GM12878 (cell line): Measurements from ENCODE around the gene KRTAP5-3.

ENCODE experiments used
- ATF7 ChIP-seq: fragments of 450-650 bp; IDR thresholded peaks from 2 replicates; pipeline ENCODE4 v1.6.1; 2016; ENCODE audit warnings: low read depth, mild to moderate bottlenecking
- CTCF ChIP-seq, 3 experiments: IDR thresholded peaks in 2 of 3; conservative IDR thresholded peaks in 1 of 3; 2 replicates each; pipeline ENCODE4 v1.5.1; 2011; ENCODE audit warnings: low read depth in 3 of 3, low read length in 3 of 3, mild to moderate bottlenecking in 3 of 3, control low read depth in 2 of 3, moderate library complexity in 2 of 3, inconsistent platforms in 1 of 3, mixed read lengths in 1 of 3; ENCODE audit not compliant: control insufficient read depth in 2 of 3, insufficient read depth in 1 of 3; ENCODE audit errors: extremely low read depth in 1 of 3
- EGR1 ChIP-seq, 2 experiments: IDR thresholded peaks; 1 replicate in 1 of 2; 2 replicates in 1 of 2; pipeline ENCODE4 v1.6.1; 2011 to 2012; ENCODE audit warnings: low read depth in 2 of 2, low read length in 2 of 2, borderline replicate concordance in 1 of 2, mild to moderate bottlenecking in 1 of 2, moderate library complexity in 1 of 2
- FOXM1 ChIP-seq: IDR thresholded peaks from 2 replicates; pipeline ENCODE4 v1.6.1; 2012; ENCODE audit warnings: low read depth, mild to moderate bottlenecking, inconsistent platforms, low read length, moderate library complexity
- LARP7 ChIP-seq: fragments of 450-650 bp; IDR thresholded peaks from 2 replicates; pipeline ENCODE4 v1.6.1; 2017; ENCODE audit warnings: mild to moderate bottlenecking
- MEF2A ChIP-seq: IDR thresholded peaks from 2 replicates; pipeline ENCODE4 v1.6.1; 2011; ENCODE audit warnings: low read depth, mild to moderate bottlenecking, low read length, moderate library complexity; ENCODE audit not compliant: insufficient read depth
- TAF1 ChIP-seq: IDR thresholded peaks from 2 replicates; pipeline ENCODE4 v1.6.1; 2011; ENCODE audit warnings: mild to moderate bottlenecking, low read depth, low read length, borderline replicate concordance

- TF ChIP-seq MEF2A (no peak), ATF7 (no peak), CTCF (IDR thresholded peaks at IDR 0.05 in 2 of 3, conservative IDR thresholded peaks at IDR 0.05 in 1 of 3; ENCODE audit: control insufficient read depth in 2 of 3, extremely low read depth in 1 of 3, insufficient read depth in 1 of 3, low read depth in 3 of 3, low read length in 3 of 3) (no peak), TAF1 (no peak), LARP7 (no peak), FOXM1 (no peak), EGR1 (IDR thresholded peaks at IDR 0.05; ENCODE audit: borderline replicate concordance in 1 of 2, low read depth in 2 of 2, low read length in 2 of 2) (no peak)
Measured at GRCh38 chr11:1643146-1643690, 35.0 kb upstream of the KRTAP5-3 start.
